K562 (cell line): ENCODE results near the gene EFEMP2. TPM values are rescaled to one million over a fixed set of nuclear protein-coding genes. Genes with fewer than 3 reads are reported as not detected.

ENCODE experiments used
- AFF4 ChIP-seq: sonication (generic); formaldehyde crosslinking; IDR thresholded peaks from 2 replicates; pipeline ENCODE4 v1.8.0; 2023; ENCODE audit warnings: mild to moderate bottlenecking, missing genetic modification reagents
- CAMTA2 ChIP-seq: fragments of 250-450 bp; sonication (Bioruptor Pico); conservative IDR thresholded peaks from 2 replicates; pipeline ENCODE4 v1.5.1; 2022
- CREBBP ChIP-seq: IDR thresholded peaks from one replicate; pipeline ENCODE4 v1.6.1; 2012; ENCODE audit warnings: low read depth, mild to moderate bottlenecking, control low read depth, inconsistent platforms, low read length
- DACH1 ChIP-seq: fragments of 450-650 bp; IDR thresholded peaks from 2 replicates; pipeline ENCODE4 v1.6.1; 2018; ENCODE audit not compliant: partially characterized antibody
- GATAD2A ChIP-seq: fragments of 450-650 bp; IDR thresholded peaks from 2 replicates; pipeline ENCODE4 v1.6.1; 2017
- HMGXB4 ChIP-seq: sonication (generic); formaldehyde crosslinking; IDR thresholded peaks from 2 replicates; pipeline ENCODE4 v1.8.1; 2023; ENCODE audit warnings: mild to moderate bottlenecking, missing genetic modification reagents
- HNRNPL ChIP-seq: fragments of 200-400 bp; formaldehyde crosslinking; IDR thresholded peaks from 2 replicates; pipeline ENCODE4 v1.6.1; 2017; ENCODE audit warnings: low read depth, mild to moderate bottlenecking, low read length
- KDM1A ChIP-seq, 2 experiments: fragments of 450-650 bp; IDR thresholded peaks; 2 replicates each; pipeline ENCODE4 v1.6.1; 2016; ENCODE audit warnings: mild to moderate bottlenecking in 2 of 2
- LEF1 ChIP-seq: fragments of 450-650 bp; IDR thresholded peaks from 2 replicates; pipeline ENCODE4 v1.6.1; 2016; ENCODE audit warnings: mild to moderate bottlenecking
- MTA1 ChIP-seq: fragments of 450-650 bp; IDR thresholded peaks from 2 replicates; pipeline ENCODE4 v1.6.1; 2017; ENCODE audit warnings: borderline replicate concordance
- MTA3 ChIP-seq: fragments of 450-650 bp; formaldehyde crosslinking; IDR thresholded peaks from 2 replicates; pipeline ENCODE4 v1.6.1; 2017; ENCODE audit warnings: mild to moderate bottlenecking, borderline replicate concordance
- NFRKB ChIP-seq: fragments of 450-650 bp; IDR thresholded peaks from 2 replicates; pipeline ENCODE4 v1.6.1; 2016; ENCODE audit warnings: low read depth
- NFXL1 ChIP-seq: fragments of 450-650 bp; formaldehyde crosslinking; IDR thresholded peaks from 2 replicates; pipeline ENCODE4 v1.4.0; 2021; ENCODE audit warnings: mild to moderate bottlenecking
- PPARD ChIP-seq: fragments of 250-450 bp; sonication (Bioruptor Pico); IDR thresholded peaks from 2 replicates; pipeline ENCODE4 v1.8.0; 2022; ENCODE audit warnings: inconsistent platforms, mild to moderate bottlenecking, moderate library complexity
- RBM25 ChIP-seq: fragments of 200-400 bp; formaldehyde crosslinking; IDR thresholded peaks from 2 replicates; pipeline ENCODE4 v1.6.1; 2018; ENCODE audit warnings: low read length, low read depth, moderate library complexity; ENCODE audit not compliant: severe bottlenecking
- RCOR1 ChIP-seq, 2 experiments: IDR thresholded peaks; 2 replicates each; pipeline ENCODE4 v1.6.1; 2012; ENCODE audit warnings: low read depth in 2 of 2, low read length in 2 of 2, borderline replicate concordance in 1 of 2, improper control_type of control experiment in 1 of 2
- RFX7 ChIP-seq: fragments of 250-450 bp; sonication (Bioruptor Pico); IDR thresholded peaks from 2 replicates; pipeline ENCODE4 v1.5.1; 2021; ENCODE audit warnings: mild to moderate bottlenecking
- STAT5B ChIP-seq: fragments of 250-450 bp; sonication (Bioruptor Pico); IDR thresholded peaks from 2 replicates; pipeline ENCODE4 v1.8.0; 2021; ENCODE audit warnings: mild to moderate bottlenecking, inconsistent platforms
- TEAD4 ChIP-seq, 2 experiments: sonication (generic) in 1 of 2; formaldehyde crosslinking in 1 of 2; IDR thresholded peaks; 2 replicates each; pipeline versions ENCODE4 v1.6.1 to v1.8.0; 2012 to 2022; ENCODE audit warnings: borderline replicate concordance in 1 of 2, inconsistent platforms in 1 of 2, low read length in 1 of 2, mild to moderate bottlenecking in 1 of 2, missing genetic modification reagents in 1 of 2
- ZBTB8A ChIP-seq: fragments of 450-650 bp; IDR thresholded peaks from 2 replicates; pipeline ENCODE4 v1.6.1; 2018; ENCODE audit warnings: mild to moderate bottlenecking, moderate library complexity; ENCODE audit not compliant: partially characterized antibody
- ZNF431 ChIP-seq: sonication (generic); formaldehyde crosslinking; IDR thresholded peaks from 2 replicates; pipeline ENCODE4 v1.8.0; 2022; ENCODE audit warnings: mild to moderate bottlenecking, missing genetic modification reagents
- ZNF75A ChIP-seq: fragments of 450-650 bp; formaldehyde crosslinking; IDR thresholded peaks from 2 replicates; pipeline ENCODE4 v1.4.0; 2020; ENCODE audit warnings: mild to moderate bottlenecking
- ZNF766 ChIP-seq: fragments of 200-800 bp; sonication (Bioruptor generic); conservative IDR thresholded peaks from 2 replicates; pipeline ENCODE4 v1.6.1; 2016; ENCODE audit warnings: missing genetic modification characterization, missing compliant biosample characterization
- polyA plus RNA-seq, 8 experiments: library from polyadenylated mRNA; depleted of rRNA in 4 of 8; stranded (reverse) in 5 of 8; unstranded in 3 of 8; fragments of >200 nt; fragmentation: Nextera tagmentation in 2 of 8; fragmentation: Illumina TruSeq in 1 of 8; extraction: Ambion mirVana in 2 of 8; extraction: Trizol in 1 of 8; gene quantifications; 2 replicates each; pipeline versions ENCODE4 v1.2.1 to v1.2.3, GENCODE V29; 2011 to 2014; ENCODE audit warnings: inconsistent platforms in 1 of 8, missing spikeins in 1 of 8
- total RNA-seq, 7 experiments: library from RNA; depleted of rRNA in 6 of 7; stranded (reverse); fragments of >200 nt in 6 of 7; fragmentation: Illumina TruSeq in 2 of 7; extraction: Trizol in 2 of 7; gene quantifications; 2 replicates each; pipeline versions ENCODE4 v1.2.1 to v1.2.3, GENCODE V29; 2011 to 2021; ENCODE audit warnings: low replicate concordance in 1 of 7
- TF ChIP-seq, protein P1 (sequence below): fragments of 450-650 bp; formaldehyde crosslinking; IDR thresholded peaks from 2 replicates; pipeline ENCODE4 v1.4.0; 2022; ENCODE audit warnings: mild to moderate bottlenecking, moderate library complexity

The EFEMP2 gene
- total and polyA plus RNA-seq, 9 of the 15 experiments (the other 6 are each of a cell fraction or from before 2014, with no cell fraction given) = 0.07 to 2.9 (median 0.69) TPM; not detected in 1

- TF ChIP-seq LEF1 (no peak), AFF4 (CRISPR knock-in tag) (peak; percentile 46; the same call in 1 of the 2 replicates), MTA3 (peak; percentile 87; the same call in 1 of the 2 replicates), DACH1 (peak; percentile 39), RFX7 (CRISPR knock-in tag) (no peak), TEAD4 (IDR thresholded peaks at IDR 0.05; ENCODE audit: low read length) (no peak), TEAD4 (CRISPR knock-in tag; IDR thresholded peaks at IDR 0.05; ENCODE audit: borderline replicate concordance) (no peak), ZNF766 (CRISPR knock-in tag) (peak; percentile 70; the same call in 1 of the 2 replicates), PPARD (CRISPR knock-in tag) (no peak), ZNF431 (CRISPR knock-in tag) (no peak), HMGXB4 (no peak), MTA1 (no peak), STAT5B (CRISPR knock-in tag) (no peak), RBM25 (peak; percentile 44), NFXL1 (CRISPR knock-in tag) (no peak), NFRKB (no peak), KDM1A (IDR thresholded peaks at IDR 0.05) (no peak), HNRNPL (peak; percentile 86; the same call in 1 of the 2 replicates), ZNF75A (CRISPR knock-in tag) (no peak), CAMTA2 (no peak), ZBTB8A (no peak), RCOR1 (IDR thresholded peaks at IDR 0.05; ENCODE audit: borderline replicate concordance in 1 of 2, low read depth in 2 of 2, low read length in 2 of 2) (no peak; a peak in 1 of 4 replicates), GATAD2A (no peak), CREBBP (no peak)
- TF ChIP-seq, protein P1, sequence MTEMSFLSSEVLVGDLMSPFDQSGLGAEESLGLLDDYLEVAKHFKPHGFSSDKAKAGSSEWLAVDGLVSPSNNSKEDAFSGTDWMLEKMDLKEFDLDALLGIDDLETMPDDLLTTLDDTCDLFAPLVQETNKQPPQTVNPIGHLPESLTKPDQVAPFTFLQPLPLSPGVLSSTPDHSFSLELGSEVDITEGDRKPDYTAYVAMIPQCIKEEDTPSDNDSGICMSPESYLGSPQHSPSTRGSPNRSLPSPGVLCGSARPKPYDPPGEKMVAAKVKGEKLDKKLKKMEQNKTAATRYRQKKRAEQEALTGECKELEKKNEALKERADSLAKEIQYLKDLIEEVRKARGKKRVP (CRISPR knock-in tag) = 0 out of 2 replicates have a peak, but pooled peaks have one; percentile 12
Observed at GRCh38 chr11:65900125-65900898, 27.7 kb upstream of the EFEMP2 start, which contains the start of gene FOSL1 (continued).
